ENCODE measurements around the gene TMEM61.

DNA sequence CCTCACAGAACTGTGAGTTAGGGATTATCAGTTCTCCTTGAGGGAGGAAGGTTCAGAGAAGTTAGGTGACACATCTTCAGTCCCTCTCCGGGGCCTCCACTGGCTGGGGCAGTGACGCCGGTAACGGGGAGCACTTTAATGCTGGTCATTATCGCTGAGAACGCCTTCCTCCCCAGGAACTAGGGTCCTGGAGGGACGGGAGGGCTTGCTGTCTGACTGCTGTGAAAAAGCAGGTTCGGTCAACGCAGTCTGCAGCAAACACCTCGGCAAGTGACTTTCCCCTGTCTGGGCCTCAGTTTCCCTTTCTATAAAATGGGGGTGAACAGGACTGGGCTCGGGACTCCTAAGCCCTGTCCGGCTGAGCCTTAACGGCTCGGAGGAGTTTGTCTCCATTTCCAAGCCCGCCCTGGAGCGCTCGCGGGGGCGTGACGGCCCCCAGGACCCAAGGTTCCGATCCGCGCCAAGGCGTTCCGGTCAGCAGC lies 341 bp upstream of the TMEM61 start:
- TF ChIP-seq POLR2AphosphoS5 (IDR thresholded peaks at IDR 0.05): no peak
- TF ChIP-seq POLR2A (IDR thresholded peaks at IDR 0.05): no peak
- TF ChIP-seq, protein P1, sequence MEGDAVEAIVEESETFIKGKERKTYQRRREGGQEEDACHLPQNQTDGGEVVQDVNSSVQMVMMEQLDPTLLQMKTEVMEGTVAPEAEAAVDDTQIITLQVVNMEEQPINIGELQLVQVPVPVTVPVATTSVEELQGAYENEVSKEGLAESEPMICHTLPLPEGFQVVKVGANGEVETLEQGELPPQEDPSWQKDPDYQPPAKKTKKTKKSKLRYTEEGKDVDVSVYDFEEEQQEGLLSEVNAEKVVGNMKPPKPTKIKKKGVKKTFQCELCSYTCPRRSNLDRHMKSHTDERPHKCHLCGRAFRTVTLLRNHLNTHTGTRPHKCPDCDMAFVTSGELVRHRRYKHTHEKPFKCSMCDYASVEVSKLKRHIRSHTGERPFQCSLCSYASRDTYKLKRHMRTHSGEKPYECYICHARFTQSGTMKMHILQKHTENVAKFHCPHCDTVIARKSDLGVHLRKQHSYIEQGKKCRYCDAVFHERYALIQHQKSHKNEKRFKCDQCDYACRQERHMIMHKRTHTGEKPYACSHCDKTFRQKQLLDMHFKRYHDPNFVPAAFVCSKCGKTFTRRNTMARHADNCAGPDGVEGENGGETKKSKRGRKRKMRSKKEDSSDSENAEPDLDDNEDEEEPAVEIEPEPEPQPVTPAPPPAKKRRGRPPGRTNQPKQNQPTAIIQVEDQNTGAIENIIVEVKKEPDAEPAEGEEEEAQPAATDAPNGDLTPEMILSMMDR (IDR thresholded peaks at IDR 0.05): no peak

Data from upper lobe of left lung (tissue), 4 donors.